IMR-90 (cell line): ENCODE results near the gene SPHK1. TPM values are rescaled to one million over a fixed set of nuclear protein-coding genes. Genes with fewer than 3 reads are reported as not detected.

Source experiments
- ATAC-seq: fragments of 200-7000 bp; cut with Tn5 transposase; 2 replicates; pipeline ENCODE4 v1.9.1; 2020; ENCODE audit warnings: low read depth, mild to moderate bottlenecking, moderate library complexity
- BruUV-seq: library from RNA; stranded (reverse); fragments of 400-500 nt; replicated peaks from 2 replicates; lab custom pipeline; 2021; lab: Mats Ljungman, UMichigan
- CTCF ChIA-PET: fragments of 300-600 bp; formaldehyde crosslinking; extraction: SDS; loops from one replicate; lab custom pipeline; 2021; ENCODE audit warnings: antibody characterized with exemption; lab: Yijun Ruan, JAX
- POLR2A ChIA-PET: fragments of 300-600 bp; sonication (Branson Sonifier 250); formaldehyde crosslinking; loops from one replicate; lab custom pipeline; 2022; ENCODE audit warnings: antibody characterized with exemption; ENCODE audit not compliant: unreplicated experiment; lab: Charles Lee
- DNase-seq: peaks from one replicate; pipeline ENCODE4 v3.0.0; 2013
- H2AFZ ChIP-seq: replicated peaks from 2 replicates; pipeline ENCODE3; 2013; ENCODE audit warnings: low read length, mild to moderate bottlenecking; ENCODE audit not compliant: poor library complexity
- H2AK5ac ChIP-seq: 2 replicates; pipeline ENCODE4 v1.6.1; 2013; ENCODE audit warnings: low read depth, low read length, inconsistent platforms
- H2AK9ac ChIP-seq: replicated peaks from 2 replicates; pipeline ENCODE3; 2013; ENCODE audit warnings: mild to moderate bottlenecking, low read depth, low read length, moderate library complexity; ENCODE audit not compliant: poor library complexity
- H2BK120ac ChIP-seq: 2 replicates; pipeline ENCODE4 v1.6.1; 2013; ENCODE audit warnings: low read depth, low read length, inconsistent platforms
- H2BK15ac ChIP-seq: 3 replicates; pipeline ENCODE4 v1.6.1; 2013; ENCODE audit warnings: low read depth, low read length, inconsistent platforms
- H2BK20ac ChIP-seq: 2 replicates; pipeline ENCODE4 v1.6.1; 2013; ENCODE audit warnings: low read depth, mild to moderate bottlenecking, inconsistent platforms, low read length, moderate library complexity
- H2BK5ac ChIP-seq: 2 replicates; pipeline ENCODE4 v1.6.1; 2013; ENCODE audit warnings: mild to moderate bottlenecking, low read depth, low read length, inconsistent platforms; ENCODE audit not compliant: poor library complexity, severe bottlenecking
- H3K14ac ChIP-seq: replicated peaks from 2 replicates; pipeline ENCODE4 v1.6.1; 2013; ENCODE audit warnings: low read depth, low read length, inconsistent platforms
- H3K18ac ChIP-seq: 2 replicates; pipeline ENCODE4 v1.6.1; 2013; ENCODE audit warnings: low read depth, low read length, control low read depth
- H3K23ac ChIP-seq: 2 replicates; pipeline ENCODE4 v1.6.1; 2013; ENCODE audit warnings: low read depth, low read length, inconsistent platforms
- H3K27ac ChIP-seq: 2 replicates; pipeline ENCODE4 v1.5.1; 2013; ENCODE audit warnings: mild to moderate bottlenecking, control low read depth, low read length; ENCODE audit not compliant: insufficient read depth
- H3K27me3 ChIP-seq: 2 replicates; pipeline ENCODE4 v1.6.1; 2013; ENCODE audit warnings: low read length; ENCODE audit not compliant: control insufficient read depth, insufficient read depth
- H3K36me3 ChIP-seq: 2 replicates; pipeline ENCODE4 v1.6.1; 2013; ENCODE audit warnings: low read length, mixed read lengths; ENCODE audit not compliant: control insufficient read depth, insufficient read depth
- H3K4ac ChIP-seq: 2 replicates; pipeline ENCODE4 v1.6.1; 2013; ENCODE audit warnings: low read depth, low read length, inconsistent platforms
- H3K4me1 ChIP-seq: 2 replicates; pipeline ENCODE4 v1.6.1; 2013; ENCODE audit warnings: low read length, mixed read lengths; ENCODE audit not compliant: control insufficient read depth, insufficient read depth
- H3K4me2 ChIP-seq: 2 replicates; pipeline ENCODE4 v1.6.1; 2013; ENCODE audit warnings: low read depth, mild to moderate bottlenecking, control low read depth, low read length, moderate library complexity
- H3K4me3 ChIP-seq: 2 replicates; pipeline ENCODE4 v1.5.1; 2013; ENCODE audit warnings: low read depth, mild to moderate bottlenecking, control low read depth, low read length, moderate library complexity; ENCODE audit not compliant: insufficient read depth
- H3K56ac ChIP-seq: 2 replicates; pipeline ENCODE4 v1.6.1; 2013; ENCODE audit warnings: low read length, inconsistent platforms; ENCODE audit not compliant: insufficient read depth; ENCODE audit errors: extremely low read depth
- H3K79me1 ChIP-seq, 2 experiments: 2 replicates each; pipeline ENCODE4 v1.6.1; 2013; ENCODE audit warnings: low read length in 2 of 2, inconsistent platforms in 1 of 2, low read depth in 1 of 2
- H3K9ac ChIP-seq: 2 replicates; pipeline ENCODE4 v1.6.1; 2013; ENCODE audit warnings: low read depth, low read length, control low read depth
- H3K9me1 ChIP-seq: 2 replicates; pipeline ENCODE4 v1.6.1; 2013; ENCODE audit warnings: low read length, inconsistent platforms; ENCODE audit not compliant: insufficient read depth
- H3K9me3 ChIP-seq: 2 replicates; pipeline ENCODE4 v1.6.1; 2013; ENCODE audit warnings: low read length; ENCODE audit not compliant: control insufficient read depth, insufficient read depth
- H4K20me1 ChIP-seq: 2 replicates; pipeline ENCODE4 v1.6.1; 2013; ENCODE audit warnings: low read length, inconsistent platforms; ENCODE audit not compliant: insufficient read depth
- H4K5ac ChIP-seq: 2 replicates; pipeline ENCODE4 v1.6.1; 2013; ENCODE audit warnings: mild to moderate bottlenecking, low read depth, low read length, control low read depth
- H4K8ac ChIP-seq, 2 experiments: 2 replicates each; pipeline ENCODE4 v1.6.1; 2013; ENCODE audit warnings: low read depth in 2 of 2, low read length in 2 of 2, control low read depth in 1 of 2, inconsistent platforms in 1 of 2
- H4K91ac ChIP-seq: 2 replicates; pipeline ENCODE4 v1.6.1; 2013; ENCODE audit warnings: low read depth, low read length, inconsistent platforms; ENCODE audit not compliant: insufficient read depth
- BHLHE40 ChIP-seq: fragments of 150-350 bp; IDR thresholded peaks from 2 replicates; pipeline ENCODE4 v1.6.1; 2016; ENCODE audit warnings: mild to moderate bottlenecking, low read depth, low read length
- CHD1 ChIP-seq: IDR thresholded peaks from 2 replicates; pipeline ENCODE4 v1.6.1; 2012; ENCODE audit warnings: low read depth, low read length, improper control_type of control experiment
- FOS ChIP-seq: fragments of 150-350 bp; IDR thresholded peaks from 2 replicates; pipeline ENCODE4 v1.6.1; 2016; ENCODE audit warnings: low read depth, low read length
- MAFK ChIP-seq: IDR thresholded peaks from 2 replicates; pipeline ENCODE4 v1.6.1; 2012; ENCODE audit warnings: low read depth, low read length, improper control_type of control experiment
- MAZ ChIP-seq: IDR thresholded peaks from 2 replicates; pipeline ENCODE4 v1.6.1; 2012; ENCODE audit warnings: low read depth, mild to moderate bottlenecking, low read length, improper control_type of control experiment, moderate library complexity, borderline replicate concordance
- MXI1 ChIP-seq: IDR thresholded peaks from 2 replicates; pipeline ENCODE4 v1.6.1; 2012; ENCODE audit warnings: low read depth, mild to moderate bottlenecking, low read length, moderate library complexity, borderline replicate concordance
- NFE2L2 ChIP-seq: fragments of 150-350 bp; IDR thresholded peaks from 2 replicates; pipeline ENCODE4 v1.6.1; 2016; ENCODE audit warnings: low read depth, mild to moderate bottlenecking, low read length
- RCOR1 ChIP-seq: IDR thresholded peaks from 2 replicates; pipeline ENCODE4 v1.6.1; 2012; ENCODE audit warnings: mild to moderate bottlenecking, low read length, improper control_type of control experiment; ENCODE audit not compliant: insufficient replicate concordance
- RFX5 ChIP-seq: IDR thresholded peaks from 2 replicates; pipeline ENCODE4 v1.8.0; 2012; ENCODE audit warnings: low read depth, mild to moderate bottlenecking, low read length, moderate library complexity
- WGBS, 2 experiments: methylation state at CpG; one replicate each; pipeline versions ENCODE4 v1.1.5 to v1.1.7; 2013; ENCODE audit warnings: missing lambda C conversion rate in 2 of 2; ENCODE audit not compliant: insufficient read length in 1 of 2; ENCODE audit errors: extremely low coverage in 2 of 2; 5-methylcytosine and 5-hydroxymethylcytosine counted together
- dilution Hi-C: fragments of 300-500 bp; cut with HindIII; formaldehyde crosslinking; loops from one replicate; pipeline ENCODE4 v1.14.3; 2018; ENCODE audit warnings: low sequenced_read_pairs; ENCODE audit not compliant: unreplicated experiment
- in situ Hi-C: fragments of 300-500 bp; cut with MboI; formaldehyde crosslinking; loops from 3 replicates; pipeline ENCODE4 v1.14.3; 2019; ENCODE audit warnings: low sequenced_read_pairs, inconsistent platforms, mixed read lengths
- intact Hi-C: fragments of 100-400 bp; cut with micrococcal nuclease; formaldehyde crosslinking; loops from 2 replicates; pipeline ENCODE4 v1.10.0; 2022
- polyA plus RNA-seq, 3 experiments: library from polyadenylated mRNA; depleted of rRNA; stranded (reverse); fragments of >200 nt; gene quantifications; 2 replicates each; pipeline ENCODE4 v1.2.3, GENCODE V29; 2012; ENCODE audit warnings: low replicate concordance in 1 of 3
- total RNA-seq: library from RNA; depleted of rRNA; stranded (reverse); fragments of >200 nt; gene quantifications from 2 replicates; pipeline ENCODE4 v1.2.3, GENCODE V29; 2012
- TF ChIP-seq, protein P1 (sequence below): fragments of 150-350 bp; IDR thresholded peaks from 2 replicates; pipeline ENCODE4 v1.6.1; 2017; ENCODE audit warnings: mild to moderate bottlenecking, antibody characterized with exemption, low read length, low read depth

Gene SPHK1
- total and polyA plus RNA-seq, 2 of the 4 experiments (the other 2 are of a cell fraction) = 44.4 to 82.7 TPM

DNA sequence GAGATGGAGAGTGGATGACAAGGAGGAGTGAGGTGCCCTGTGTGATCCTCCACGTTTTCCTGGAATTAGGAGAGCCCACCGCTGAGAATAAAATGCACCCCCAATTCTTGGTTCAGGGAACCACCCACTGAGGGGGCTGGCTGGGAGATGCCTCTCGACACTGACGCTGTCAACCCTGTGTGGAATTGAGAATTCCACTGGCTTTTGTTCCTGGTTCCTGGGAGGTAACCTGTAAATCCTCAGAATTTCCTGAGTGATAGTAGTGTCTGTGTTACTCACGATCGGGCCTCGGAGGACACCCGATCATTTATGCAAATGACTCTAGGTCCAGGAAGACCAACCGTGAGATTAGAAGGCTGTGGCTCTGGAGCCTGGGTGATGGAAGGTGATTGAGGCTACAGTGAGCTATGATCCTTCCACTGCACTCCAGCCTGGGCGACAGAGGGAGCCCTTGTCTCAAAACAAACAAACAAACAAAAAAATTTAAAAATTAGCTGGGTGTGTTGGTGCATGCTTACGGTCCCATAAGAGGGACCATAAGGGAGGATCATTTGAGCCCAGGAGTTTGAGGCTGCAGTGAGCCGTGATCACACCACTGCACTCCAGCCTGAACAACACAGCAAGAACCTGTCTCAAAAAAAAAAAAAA lies 19.0 kb upstream of the SPHK1 start:
- DNase-seq (no peak), ATAC-seq (no peak)
- no peak overlapping the region for H4K5ac ChIP-seq
- no peak overlapping the region for H2AFZ ChIP-seq
- no peak overlapping the region for H2AK5ac ChIP-seq
- H3K27me3 ChIP-seq = no peaks in the 10 kb centered on the region
- in situ Hi-C loops = no loop called here
- no peak overlapping the region for H4K91ac ChIP-seq
- H3K4me1 ChIP-seq = peaks cover 16% of the 10 kb centered on the region
- H2BK5ac ChIP-seq = no peak overlapping the region
- no peak overlapping the region for H2BK15ac ChIP-seq
- WGBS, 2 experiments = 100% methylated on average over 2 of the region's 12 CpGs; no CpG with 5 or more reads in 1 of the 2 experiments
- ChIA-PET POLR2A (no interaction called here), CTCF (no interaction called here)
- H2AK9ac ChIP-seq = no peak overlapping the region
- no peak overlapping the region for H3K9ac ChIP-seq
- no peak overlapping the region for H3K4me3 ChIP-seq
- no TSS peak for BruUV-seq
- no peak overlapping the region for H3K18ac ChIP-seq
- H2BK120ac ChIP-seq = no peak overlapping the region
- H2BK20ac ChIP-seq = no peak overlapping the region
- H3K9me3 ChIP-seq = no peaks in the 10 kb centered on the region
- no peaks in the 10 kb centered on the region for H3K36me3 ChIP-seq
- H3K4me2 ChIP-seq = no peak overlapping the region
- H3K27ac ChIP-seq = no peak overlapping the region
- no peaks in the 10 kb centered on the region for H4K20me1 ChIP-seq
- no peak overlapping the region for H3K23ac ChIP-seq
- H3K56ac ChIP-seq = no peak overlapping the region
- TF ChIP-seq FOS (no peak), MAFK (no peak), NFE2L2 (no peak), MAZ (no peak), RFX5 (no peak), RCOR1 (no peak), BHLHE40 (no peak), CHD1 (no peak), MXI1 (no peak)
- TF ChIP-seq, protein P1, sequence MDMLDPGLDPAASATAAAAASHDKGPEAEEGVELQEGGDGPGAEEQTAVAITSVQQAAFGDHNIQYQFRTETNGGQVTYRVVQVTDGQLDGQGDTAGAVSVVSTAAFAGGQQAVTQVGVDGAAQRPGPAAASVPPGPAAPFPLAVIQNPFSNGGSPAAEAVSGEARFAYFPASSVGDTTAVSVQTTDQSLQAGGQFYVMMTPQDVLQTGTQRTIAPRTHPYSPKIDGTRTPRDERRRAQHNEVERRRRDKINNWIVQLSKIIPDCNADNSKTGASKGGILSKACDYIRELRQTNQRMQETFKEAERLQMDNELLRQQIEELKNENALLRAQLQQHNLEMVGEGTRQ = no peak
- intact Hi-C loops = no loop called here
- H3K14ac ChIP-seq = no peak overlapping the region
- peaks cover 0 to 16% of the 10 kb centered on the region in 2 experiments; a peak in 2 of 4 replicates for H3K79me1 ChIP-seq
- no peak overlapping the region for H4K8ac ChIP-seq
- peaks cover 10% of the 10 kb centered on the region for H3K9me1 ChIP-seq
- dilution Hi-C loops = no loop called here
- H3K4ac ChIP-seq = no peak overlapping the region
